GM21786 (cell line): Measurements from ENCODE around the gene NUDT14.

Experiments used
- ATAC-seq: cut with Tn5 transposase; IDR thresholded peaks from one replicate; pipeline ENCODE4 v1.9.1; 2021; ENCODE audit not compliant: unreplicated experiment

The NUDT14 gene

GRCh38 chr14:105199093-105199492 is 18.0 kb upstream of the NUDT14 start:
- ATAC-seq, result no peak

GRCh38 chr14:105198588-105198987 is 17.5 kb upstream of the NUDT14 start:
- no peak for ATAC-seq

GRCh38 chr14:105197211-105197641 is 16.1 kb upstream of the NUDT14 start:
- no peak for ATAC-seq

GRCh38 chr14:105196265-105196960 is 15.3 kb upstream of the NUDT14 start:
- no peak for ATAC-seq

GRCh38 chr14:105195522-105196264 is 14.6 kb upstream of the NUDT14 start:
- no peak for ATAC-seq

GRCh38 chr14:105195051-105195450 is 13.9 kb upstream of the NUDT14 start:
- ATAC-seq, result no peak

GRCh38 chr14:105193916-105194782 is 13.0 kb upstream of the NUDT14 start:
- ATAC-seq, result no peak

GRCh38 chr14:105192866-105193731 is 12.0 kb upstream of the NUDT14 start:
- ATAC-seq, result no peak

GRCh38 chr14:105187935-105188524 is 6.9 kb upstream of the NUDT14 start:
- ATAC-seq, result no peak

- ATAC-seq, result no peak
Measured at GRCh38 chr14:105187116-105187515, 6.0 kb upstream of the NUDT14 start.

- no peak for ATAC-seq
Measured at GRCh38 chr14:105185973-105186372, 4.9 kb upstream of the NUDT14 start.

- no peak for ATAC-seq
Measured at GRCh38 chr14:105185001-105185400, 3.9 kb upstream of the NUDT14 start.

- no peak for ATAC-seq
Measured at GRCh38 chr14:105184461-105184860, 3.3 kb upstream of the NUDT14 start.

GRCh38 chr14:105182296-105183020 is 1.3 kb upstream of the NUDT14 start:
- no peak for ATAC-seq

GRCh38 chr14:105181549-105182295 is 610 bp upstream of the NUDT14 start:
- no peak for ATAC-seq

- no peak for ATAC-seq
Measured at GRCh38 chr14:105179191-105179590, 1.9 kb downstream of the NUDT14 start.

GRCh38 chr14:105178868-105179140 is 2.3 kb downstream of the NUDT14 start:
- ATAC-seq, result no peak

GRCh38 chr14:105178069-105178867 is 2.8 kb downstream of the NUDT14 start:
- no peak for ATAC-seq
